ENCODE data around the gene TCAIM.
"Not testable (repeated sequence)": the region's sequence is repeated elsewhere in the genome, so short reads cannot be mapped to it uniquely, and the experiment has no call there.

TCAIM gene

GRCh38 chr3:44416031-44417030, 77.8 kb downstream of the TCAIM start:
- no peak for DNase-seq

- DNase-seq = not testable (repeated sequence)
These were observed 79.6 kb downstream of the TCAIM start for GRCh38 chr3:44418118-44418517.

- no peak for DNase-seq
These were observed 80.0 kb downstream of the TCAIM start for GRCh38 chr3:44418549-44418948.

- no peak for DNase-seq
These were observed 80.8 kb downstream of the TCAIM start for GRCh38 chr3:44419116-44419922.

GRCh38 chr3:44419923-44420650, 81.5 kb downstream of the TCAIM start:
- no peak for DNase-seq

GRCh38 chr3:44420676-44421075, 82.1 kb downstream of the TCAIM start:
- DNase-seq = no peak

GRCh38 chr3:44421280-44421679, 82.7 kb downstream of the TCAIM start:
- DNase-seq = no peak

- no peak for DNase-seq
These were observed 86.2 kb downstream of the TCAIM start for GRCh38 chr3:44424758-44425157.

GRCh38 chr3:44427683-44428082, 89.1 kb downstream of the TCAIM start:
- DNase-seq = no peak

GRCh38 chr3:44428910-44429309, 90.3 kb downstream of the TCAIM start:
- DNase-seq = no peak

- DNase-seq = no peak
These were observed 90.9 kb downstream of the TCAIM start for GRCh38 chr3:44429459-44429858.

GRCh38 chr3:44430466-44430865, 91.9 kb downstream of the TCAIM start:
- no peak for DNase-seq

GRCh38 chr3:44434834-44435510, 96.4 kb downstream of the TCAIM start:
- DNase-seq = no peak

- no peak for DNase-seq
These were observed 97.6 kb downstream of the TCAIM start for GRCh38 chr3:44436181-44436580.

- DNase-seq = no peak
These were observed 99.2 kb downstream of the TCAIM start for GRCh38 chr3:44437800-44438199.

- peak; percentile 39 for DNase-seq
These were observed 101.1 kb downstream of the TCAIM start for GRCh38 chr3:44439499-44440295.

GRCh38 chr3:44442596-44443309, 104.2 kb downstream of the TCAIM start:
- no peak for DNase-seq

- DNase-seq = no peak
These were observed 105.9 kb downstream of the TCAIM start for GRCh38 chr3:44444437-44444836.

- no peak for DNase-seq
These were observed 106.5 kb downstream of the TCAIM start for GRCh38 chr3:44444896-44445691.

- no peak for DNase-seq
These were observed 107.2 kb downstream of the TCAIM start for GRCh38 chr3:44445786-44446185.

All from activated gamma-delta T cell treated with Interleukin-2 at 50 U/mL for 16 hours (primary cell).